Measurements from ENCODE around the gene ARL11.
A peak's percentile ranks its signal among the peaks of the same experiment; 100 is the strongest.

ARL11 gene

GRCh38 chr13:49652355-49653305 is 24.3 kb downstream of the ARL11 start:
- no peaks in the 10 kb centered on the region for H3K36me3 ChIP-seq (ENCODE audit: low read depth)
- H3K4me1 ChIP-seq (ENCODE audit: insufficient read depth, poor library complexity, severe bottlenecking) = no peaks in the 10 kb centered on the region
- no peak overlapping the region for H3K27ac ChIP-seq (ENCODE audit: poor library complexity, severe bottlenecking)
- TF ChIP-seq CTCF (IDR thresholded peaks at IDR 0.05; ENCODE audit: poor library complexity, severe bottlenecking) = peak; percentile 61
- peak; percentile 81 for ATAC-seq (ENCODE audit: low read depth)
- no peaks in the 10 kb centered on the region for H3K9me3 ChIP-seq (ENCODE audit: severe bottlenecking)
- no peak overlapping the region for H3K4me3 ChIP-seq (ENCODE audit: severe bottlenecking)
- H3K27me3 ChIP-seq (ENCODE audit: insufficient read depth, poor library complexity, severe bottlenecking) = no peaks in the 10 kb centered on the region
- no peak for DNase-seq (ENCODE audit: low spot score)

- TF ChIP-seq CTCF (IDR thresholded peaks at IDR 0.05; ENCODE audit: poor library complexity, severe bottlenecking) = no peak
- DNase-seq (ENCODE audit: low spot score) = no peak
- H3K9me3 ChIP-seq (ENCODE audit: severe bottlenecking) = no peaks in the 10 kb centered on the region
These were observed 25.2 kb downstream of the ARL11 start for GRCh38 chr13:49653478-49653877.

GRCh38 chr13:49654011-49654410 is 25.7 kb downstream of the ARL11 start:
- no peak overlapping the region for H3K4me3 ChIP-seq (ENCODE audit: severe bottlenecking)
- no peaks in the 10 kb centered on the region for H3K4me1 ChIP-seq (ENCODE audit: insufficient read depth, poor library complexity, severe bottlenecking)
- no peaks in the 10 kb centered on the region for H3K36me3 ChIP-seq (ENCODE audit: low read depth)
- TF ChIP-seq CTCF (IDR thresholded peaks at IDR 0.05; ENCODE audit: poor library complexity, severe bottlenecking) = no peak
- DNase-seq (ENCODE audit: low spot score) (no peak), ATAC-seq (ENCODE audit: low read depth) (no peak)
- no peaks in the 10 kb centered on the region for H3K9me3 ChIP-seq (ENCODE audit: severe bottlenecking)
- no peak overlapping the region for H3K27ac ChIP-seq (ENCODE audit: poor library complexity, severe bottlenecking)
- H3K27me3 ChIP-seq (ENCODE audit: insufficient read depth, poor library complexity, severe bottlenecking) = no peaks in the 10 kb centered on the region

More at GRCh38 chr13:49653478-49653877, 25.2 kb downstream of the ARL11 start:
- no peak for ATAC-seq (ENCODE audit: low read depth)
- Histone ChIP-seq H3K36me3 (ENCODE audit: low read depth) (no peaks in the 10 kb centered on the region), H3K27me3 (ENCODE audit: insufficient read depth, poor library complexity, severe bottlenecking) (no peaks in the 10 kb centered on the region), H3K27ac (ENCODE audit: poor library complexity, severe bottlenecking) (no peak overlapping the region), H3K4me1 (ENCODE audit: insufficient read depth, poor library complexity, severe bottlenecking) (no peaks in the 10 kb centered on the region), H3K4me3 (ENCODE audit: severe bottlenecking) (no peak overlapping the region)

- Histone ChIP-seq H3K27me3 (ENCODE audit: insufficient read depth, poor library complexity, severe bottlenecking) (no peaks in the 10 kb centered on the region), H3K27ac (ENCODE audit: poor library complexity, severe bottlenecking) (no peak overlapping the region), H3K36me3 (ENCODE audit: low read depth) (no peaks in the 10 kb centered on the region; the same call in none of the 2 replicates), H3K9me3 (ENCODE audit: severe bottlenecking) (no peaks in the 10 kb centered on the region), H3K4me1 (ENCODE audit: insufficient read depth, poor library complexity, severe bottlenecking) (no peaks in the 10 kb centered on the region), H3K4me3 (ENCODE audit: severe bottlenecking) (no peak overlapping the region)
- TF ChIP-seq CTCF (IDR thresholded peaks at IDR 0.05; ENCODE audit: poor library complexity, severe bottlenecking) = no peak
- ATAC-seq (ENCODE audit: low read depth) = no peak
- DNase-seq (ENCODE audit: low spot score) = no peak
These were observed 27.6 kb downstream of the ARL11 start for GRCh38 chr13:49655906-49656305.

- ATAC-seq (ENCODE audit: low read depth) = no peak
- peaks cover 9% of the 10 kb centered on the region for H3K36me3 ChIP-seq (ENCODE audit: low read depth)
These were observed 28.9 kb downstream of the ARL11 start for GRCh38 chr13:49657241-49657641.

More at GRCh38 chr13:49657241-49657641, 28.9 kb downstream of the ARL11 start:
- no peaks in the 10 kb centered on the region for H3K4me1 ChIP-seq (ENCODE audit: insufficient read depth, poor library complexity, severe bottlenecking)
- no peaks in the 10 kb centered on the region for H3K9me3 ChIP-seq (ENCODE audit: severe bottlenecking)
- no peak overlapping the region for H3K27ac ChIP-seq (ENCODE audit: poor library complexity, severe bottlenecking)
- no peaks in the 10 kb centered on the region for H3K27me3 ChIP-seq (ENCODE audit: insufficient read depth, poor library complexity, severe bottlenecking)
- no peak overlapping the region for H3K4me3 ChIP-seq (ENCODE audit: severe bottlenecking)
- no peak for DNase-seq (ENCODE audit: low spot score)
- no peak for TF ChIP-seq CTCF (IDR thresholded peaks at IDR 0.05; ENCODE audit: poor library complexity, severe bottlenecking)
